K562 (cell line): ENCODE measurements around the gene CPN2.
A peak's percentile ranks its signal among the peaks of the same experiment; 100 is the strongest.

Experiments
- BHLHE40 ChIP-seq: IDR thresholded peaks from 2 replicates; pipeline ENCODE4 v1.6.1; 2011; ENCODE audit warnings: low read length, improper control_type of control experiment
- JUND ChIP-seq, 2 experiments: IDR thresholded peaks; 2 replicates in 1 of 2; 3 replicates in 1 of 2; pipeline ENCODE4 v1.6.1; 2011; ENCODE audit warnings: borderline replicate concordance in 2 of 2, low read depth in 2 of 2, low read length in 2 of 2, improper control_type of control experiment in 1 of 2, missing biosample characterization in 1 of 2, missing genetic modification characterization in 1 of 2, missing genetic modification reagents in 1 of 2
- MTA2 ChIP-seq: fragments of 450-650 bp; IDR thresholded peaks from 2 replicates; pipeline ENCODE4 v1.6.1; 2016; ENCODE audit warnings: low read depth
- NFYB ChIP-seq: IDR thresholded peaks from 2 replicates; pipeline ENCODE4 v1.6.1; 2011; ENCODE audit warnings: mild to moderate bottlenecking, moderate library complexity; ENCODE audit not compliant: insufficient read length; ENCODE audit errors: extremely low read depth
- ZBTB33 ChIP-seq: sonication (generic); formaldehyde crosslinking; IDR thresholded peaks from 2 replicates; pipeline ENCODE4 v1.8.1; 2023; ENCODE audit warnings: mild to moderate bottlenecking, missing genetic modification reagents
- TF ChIP-seq, protein P1 (sequence below): sonication (generic); formaldehyde crosslinking; IDR thresholded peaks from 2 replicates; pipeline ENCODE4 v1.8.0; 2022; ENCODE audit warnings: missing genetic modification reagents, mild to moderate bottlenecking, moderate library complexity, borderline replicate concordance
- TF ChIP-seq, protein P2 (sequence below), 3 experiments: IDR thresholded peaks in 2 of 3; conservative IDR thresholded peaks in 1 of 3; 2 replicates each; pipeline ENCODE4 v1.5.1; 2011 to 2012; ENCODE audit warnings: low read length in 3 of 3, mild to moderate bottlenecking in 3 of 3, control low read depth in 2 of 3, improper control_type of control experiment in 1 of 3, inconsistent platforms in 1 of 3, low read depth in 1 of 3, mixed read lengths in 1 of 3, moderate library complexity in 1 of 3; ENCODE audit not compliant: insufficient read depth in 2 of 3

GRCh38 chr3:194322678-194323211 is 28.4 kb downstream of the CPN2 start:
- TF ChIP-seq BHLHE40 = no peak
- no peak for TF ChIP-seq NFYB
- no peak for TF ChIP-seq ZBTB33
- TF ChIP-seq, protein P1, sequence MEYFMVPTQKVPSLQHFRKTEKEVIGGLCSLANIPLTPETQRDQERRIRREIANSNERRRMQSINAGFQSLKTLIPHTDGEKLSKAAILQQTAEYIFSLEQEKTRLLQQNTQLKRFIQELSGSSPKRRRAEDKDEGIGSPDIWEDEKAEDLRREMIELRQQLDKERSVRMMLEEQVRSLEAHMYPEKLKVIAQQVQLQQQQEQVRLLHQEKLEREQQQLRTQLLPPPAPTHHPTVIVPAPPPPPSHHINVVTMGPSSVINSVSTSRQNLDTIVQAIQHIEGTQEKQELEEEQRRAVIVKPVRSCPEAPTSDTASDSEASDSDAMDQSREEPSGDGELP (CRISPR knock-in tag) = no peak
- TF ChIP-seq JUND (IDR thresholded peaks at IDR 0.05; ENCODE audit: borderline replicate concordance, low read depth, low read length) = peak; percentile 29; the same call in 1 of the 2 replicates
- 0 out of 3 replicates have a peak, but pooled peaks have one; percentile 20 for TF ChIP-seq JUND (tag; IDR thresholded peaks at IDR 0.05; ENCODE audit: borderline replicate concordance, low read depth, low read length)
- TF ChIP-seq, protein P2, sequence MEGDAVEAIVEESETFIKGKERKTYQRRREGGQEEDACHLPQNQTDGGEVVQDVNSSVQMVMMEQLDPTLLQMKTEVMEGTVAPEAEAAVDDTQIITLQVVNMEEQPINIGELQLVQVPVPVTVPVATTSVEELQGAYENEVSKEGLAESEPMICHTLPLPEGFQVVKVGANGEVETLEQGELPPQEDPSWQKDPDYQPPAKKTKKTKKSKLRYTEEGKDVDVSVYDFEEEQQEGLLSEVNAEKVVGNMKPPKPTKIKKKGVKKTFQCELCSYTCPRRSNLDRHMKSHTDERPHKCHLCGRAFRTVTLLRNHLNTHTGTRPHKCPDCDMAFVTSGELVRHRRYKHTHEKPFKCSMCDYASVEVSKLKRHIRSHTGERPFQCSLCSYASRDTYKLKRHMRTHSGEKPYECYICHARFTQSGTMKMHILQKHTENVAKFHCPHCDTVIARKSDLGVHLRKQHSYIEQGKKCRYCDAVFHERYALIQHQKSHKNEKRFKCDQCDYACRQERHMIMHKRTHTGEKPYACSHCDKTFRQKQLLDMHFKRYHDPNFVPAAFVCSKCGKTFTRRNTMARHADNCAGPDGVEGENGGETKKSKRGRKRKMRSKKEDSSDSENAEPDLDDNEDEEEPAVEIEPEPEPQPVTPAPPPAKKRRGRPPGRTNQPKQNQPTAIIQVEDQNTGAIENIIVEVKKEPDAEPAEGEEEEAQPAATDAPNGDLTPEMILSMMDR (IDR thresholded peaks at IDR 0.05 in 2 of 3, conservative IDR thresholded peaks at IDR 0.05 in 1 of 3; ENCODE audit: insufficient read depth in 2 of 3, low read depth in 1 of 3, low read length in 3 of 3) = no peak
- no peak for TF ChIP-seq MTA2
